HepG2 (cell line): ENCODE measurements around the gene ELF2. TPM values are rescaled to one million over a fixed set of nuclear protein-coding genes. Genes with fewer than 3 reads are reported as not detected.

Source experiments
- ATRX ChIP-seq: sonication (generic); formaldehyde crosslinking; IDR thresholded peaks from 2 replicates; pipeline ENCODE4 v1.4.0; 2020; ENCODE audit warnings: missing genetic modification reagents, borderline replicate concordance
- CC2D1A ChIP-seq: sonication (generic); formaldehyde crosslinking; IDR thresholded peaks from 2 replicates; pipeline ENCODE4 v1.8.1; 2023; ENCODE audit warnings: mild to moderate bottlenecking, missing genetic modification reagents
- CCAR2 ChIP-seq: fragments of 200-400 bp; formaldehyde crosslinking; optimal IDR thresholded peaks from 2 replicates; pipeline ENCODE3; 2018; ENCODE audit warnings: low read depth, mild to moderate bottlenecking, low read length, moderate library complexity
- HHEX ChIP-seq: IDR thresholded peaks from 2 replicates; pipeline ENCODE4 v1.6.1; 2016; ENCODE audit warnings: control low read depth
- KDM5A ChIP-seq: fragments of 200-600 bp; sonication (generic); IDR thresholded peaks from 2 replicates; pipeline ENCODE4 v1.7.0; 2018; ENCODE audit warnings: antibody characterized with exemption, mild to moderate bottlenecking, low read length, borderline replicate concordance
- MTF1 ChIP-seq: sonication (generic); formaldehyde crosslinking; IDR thresholded peaks from 2 replicates; pipeline ENCODE4 v1.5.0; 2020; ENCODE audit warnings: missing genetic modification reagents
- RBFOX2 ChIP-seq: fragments of 200-400 bp; formaldehyde crosslinking; IDR thresholded peaks from 2 replicates; pipeline ENCODE4 v1.6.1; 2017; ENCODE audit warnings: low read depth, mild to moderate bottlenecking, low read length
- WIZ ChIP-seq: sonication (generic); formaldehyde crosslinking; IDR thresholded peaks from 2 replicates; pipeline ENCODE4 v1.5.1; 2020; ENCODE audit warnings: mild to moderate bottlenecking, missing genetic modification reagents
- XRCC5 ChIP-seq: fragments of 200-400 bp; formaldehyde crosslinking; optimal IDR thresholded peaks from 2 replicates; pipeline ENCODE3; 2017; ENCODE audit warnings: mild to moderate bottlenecking, low read length
- ZC3H4 ChIP-seq: sonication (generic); formaldehyde crosslinking; IDR thresholded peaks from 2 replicates; pipeline ENCODE4 v1.4.0; 2020; ENCODE audit warnings: missing genetic modification reagents, borderline replicate concordance
- ZFP41 ChIP-seq: sonication (generic); formaldehyde crosslinking; IDR thresholded peaks from 2 replicates; pipeline ENCODE4 v1.4.0; 2020; ENCODE audit warnings: mild to moderate bottlenecking, missing genetic modification reagents, borderline replicate concordance
- ZNF431 ChIP-seq: sonication (generic); formaldehyde crosslinking; IDR thresholded peaks from 2 replicates; pipeline ENCODE4 v1.9.0; 2022; ENCODE audit warnings: missing genetic modification reagents, low read depth, mild to moderate bottlenecking, borderline replicate concordance
- ZNF451 ChIP-seq: sonication (generic); formaldehyde crosslinking; IDR thresholded peaks from 2 replicates; pipeline ENCODE4 v1.5.0; 2020; ENCODE audit warnings: mild to moderate bottlenecking, missing genetic modification reagents
- ZNF563 ChIP-seq: sonication (generic); formaldehyde crosslinking; IDR thresholded peaks from 2 replicates; pipeline ENCODE4 v1.8.0; 2022; ENCODE audit warnings: mild to moderate bottlenecking, moderate library complexity, missing genetic modification reagents
- polyA plus RNA-seq, 8 experiments: library from polyadenylated mRNA; depleted of rRNA in 3 of 8; stranded (reverse) in 7 of 8; unstranded in 1 of 8; fragments of >200 nt; fragmentation: Illumina TruSeq in 4 of 8; extraction: Trizol in 4 of 8; gene quantifications; 2 replicates each; pipeline versions ENCODE4 v1.2.1 to v1.2.3, GENCODE V29; 2011 to 2016; ENCODE audit warnings: low read depth in 4 of 8, missing spikeins in 1 of 8, mixed read lengths in 1 of 8; ENCODE audit not compliant: insufficient read depth in 1 of 8
- total RNA-seq, 5 experiments: library from RNA; depleted of rRNA; stranded (reverse); fragments of >200 nt; fragmentation: Illumina TruSeq; extraction: Trizol; gene quantifications; 2 replicates each; pipeline ENCODE4 v1.2.3, GENCODE V29; 2016; ENCODE audit warnings: low read depth in 1 of 5
- TF ChIP-seq, protein P1 (sequence below): sonication (generic); formaldehyde crosslinking; IDR thresholded peaks from 2 replicates; pipeline ENCODE4 v1.4.0; 2020; ENCODE audit warnings: missing genetic modification reagents
- TF ChIP-seq, protein P2 (sequence below): sonication (generic); formaldehyde crosslinking; conservative IDR thresholded peaks from 2 replicates; pipeline ENCODE4 v1.5.0; 2020; ENCODE audit warnings: missing genetic modification reagents
- TF ChIP-seq, protein P3 (sequence below): sonication (generic); formaldehyde crosslinking; IDR thresholded peaks from 2 replicates; pipeline ENCODE4 v1.4.0; 2020; ENCODE audit warnings: missing genetic modification reagents, borderline replicate concordance
- TF ChIP-seq, protein P4 (sequence below): sonication (generic); formaldehyde crosslinking; IDR thresholded peaks from 2 replicates; pipeline ENCODE4 v1.4.0; 2020; ENCODE audit warnings: missing genetic modification reagents, low read depth, mild to moderate bottlenecking, borderline replicate concordance
- TF ChIP-seq, protein P5 (sequence below): sonication (generic); formaldehyde crosslinking; IDR thresholded peaks from 2 replicates; pipeline ENCODE4 v1.5.0; 2020; ENCODE audit warnings: mild to moderate bottlenecking, missing genetic modification reagents
- TF ChIP-seq, protein P6 (sequence below): IDR thresholded peaks from 2 replicates; pipeline ENCODE4 v1.6.1; 2018; ENCODE audit warnings: missing genetic modification reagents

ELF2 gene
- total and polyA plus RNA-seq, 2 of the 13 experiments (the other 11 are each of a cell fraction or from before 2014, with no cell fraction given), result 28.6 to 35.4 TPM

DNA sequence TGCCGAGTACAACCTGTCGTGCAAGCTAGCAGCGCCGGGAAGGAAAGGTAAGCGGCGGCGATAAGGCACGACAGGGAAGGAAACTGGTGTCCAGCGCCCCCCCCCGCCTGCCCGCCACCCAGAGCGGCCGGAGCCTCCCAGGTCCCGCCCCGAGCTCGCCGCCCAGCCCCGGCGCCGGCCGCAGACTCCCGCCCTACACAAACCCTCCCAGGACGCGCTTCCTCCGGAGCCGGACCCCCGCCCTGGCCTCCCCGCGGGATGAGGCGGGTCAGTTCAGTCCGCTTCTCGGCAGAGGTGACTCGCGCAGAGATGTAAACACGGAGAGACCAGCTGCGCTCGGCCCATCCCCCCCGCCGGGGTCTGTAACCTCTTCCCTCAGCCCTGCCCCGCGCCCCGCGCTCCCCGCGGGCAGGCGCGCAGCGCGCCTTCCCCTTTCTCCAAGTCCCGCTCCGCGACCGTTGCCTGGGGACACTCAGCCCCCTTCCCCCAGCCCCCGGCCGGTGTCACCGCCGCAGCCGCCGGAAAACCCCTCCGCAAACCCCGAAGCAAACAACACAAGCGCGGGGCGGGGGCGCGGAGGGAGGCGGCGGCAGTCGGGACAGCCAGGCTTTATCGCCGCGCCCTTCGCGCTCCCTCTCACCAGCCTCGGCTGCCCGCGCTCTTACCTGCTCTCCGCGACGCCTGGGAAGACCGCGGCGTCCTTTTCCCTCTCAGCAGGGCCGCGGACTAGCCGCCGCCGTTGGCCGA lies 543 bp downstream of the ELF2 start (continued):
- TF ChIP-seq ZFP41 (no peak), WIZ (no peak), RBFOX2 (peak; percentile 81), MTF1 (no peak), ZC3H4 (no peak), ZNF431 (CRISPR knock-in tag) (no peak), CC2D1A (no peak), ATRX (CRISPR knock-in tag) (no peak), XRCC5 (no peak), ZNF563 (peak; percentile 63; the same call in 1 of the 2 replicates), KDM5A (no peak), ZNF451 (CRISPR knock-in tag) (no peak), HHEX (no peak), CCAR2 (no peak)
- TF ChIP-seq, protein P1, sequence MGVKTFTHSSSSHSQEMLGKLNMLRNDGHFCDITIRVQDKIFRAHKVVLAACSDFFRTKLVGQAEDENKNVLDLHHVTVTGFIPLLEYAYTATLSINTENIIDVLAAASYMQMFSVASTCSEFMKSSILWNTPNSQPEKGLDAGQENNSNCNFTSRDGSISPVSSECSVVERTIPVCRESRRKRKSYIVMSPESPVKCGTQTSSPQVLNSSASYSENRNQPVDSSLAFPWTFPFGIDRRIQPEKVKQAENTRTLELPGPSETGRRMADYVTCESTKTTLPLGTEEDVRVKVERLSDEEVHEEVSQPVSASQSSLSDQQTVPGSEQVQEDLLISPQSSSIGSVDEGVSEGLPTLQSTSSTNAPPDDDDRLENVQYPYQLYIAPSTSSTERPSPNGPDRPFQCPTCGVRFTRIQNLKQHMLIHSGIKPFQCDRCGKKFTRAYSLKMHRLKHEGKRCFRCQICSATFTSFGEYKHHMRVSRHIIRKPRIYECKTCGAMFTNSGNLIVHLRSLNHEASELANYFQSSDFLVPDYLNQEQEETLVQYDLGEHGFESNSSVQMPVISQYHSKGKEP, result no peak
- TF ChIP-seq, protein P2, sequence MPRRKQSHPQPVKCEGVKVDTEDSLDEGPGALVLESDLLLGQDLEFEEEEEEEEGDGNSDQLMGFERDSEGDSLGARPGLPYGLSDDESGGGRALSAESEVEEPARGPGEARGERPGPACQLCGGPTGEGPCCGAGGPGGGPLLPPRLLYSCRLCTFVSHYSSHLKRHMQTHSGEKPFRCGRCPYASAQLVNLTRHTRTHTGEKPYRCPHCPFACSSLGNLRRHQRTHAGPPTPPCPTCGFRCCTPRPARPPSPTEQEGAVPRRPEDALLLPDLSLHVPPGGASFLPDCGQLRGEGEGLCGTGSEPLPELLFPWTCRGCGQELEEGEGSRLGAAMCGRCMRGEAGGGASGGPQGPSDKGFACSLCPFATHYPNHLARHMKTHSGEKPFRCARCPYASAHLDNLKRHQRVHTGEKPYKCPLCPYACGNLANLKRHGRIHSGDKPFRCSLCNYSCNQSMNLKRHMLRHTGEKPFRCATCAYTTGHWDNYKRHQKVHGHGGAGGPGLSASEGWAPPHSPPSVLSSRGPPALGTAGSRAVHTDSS (CRISPR knock-in tag), result no peak
- TF ChIP-seq, protein P3, sequence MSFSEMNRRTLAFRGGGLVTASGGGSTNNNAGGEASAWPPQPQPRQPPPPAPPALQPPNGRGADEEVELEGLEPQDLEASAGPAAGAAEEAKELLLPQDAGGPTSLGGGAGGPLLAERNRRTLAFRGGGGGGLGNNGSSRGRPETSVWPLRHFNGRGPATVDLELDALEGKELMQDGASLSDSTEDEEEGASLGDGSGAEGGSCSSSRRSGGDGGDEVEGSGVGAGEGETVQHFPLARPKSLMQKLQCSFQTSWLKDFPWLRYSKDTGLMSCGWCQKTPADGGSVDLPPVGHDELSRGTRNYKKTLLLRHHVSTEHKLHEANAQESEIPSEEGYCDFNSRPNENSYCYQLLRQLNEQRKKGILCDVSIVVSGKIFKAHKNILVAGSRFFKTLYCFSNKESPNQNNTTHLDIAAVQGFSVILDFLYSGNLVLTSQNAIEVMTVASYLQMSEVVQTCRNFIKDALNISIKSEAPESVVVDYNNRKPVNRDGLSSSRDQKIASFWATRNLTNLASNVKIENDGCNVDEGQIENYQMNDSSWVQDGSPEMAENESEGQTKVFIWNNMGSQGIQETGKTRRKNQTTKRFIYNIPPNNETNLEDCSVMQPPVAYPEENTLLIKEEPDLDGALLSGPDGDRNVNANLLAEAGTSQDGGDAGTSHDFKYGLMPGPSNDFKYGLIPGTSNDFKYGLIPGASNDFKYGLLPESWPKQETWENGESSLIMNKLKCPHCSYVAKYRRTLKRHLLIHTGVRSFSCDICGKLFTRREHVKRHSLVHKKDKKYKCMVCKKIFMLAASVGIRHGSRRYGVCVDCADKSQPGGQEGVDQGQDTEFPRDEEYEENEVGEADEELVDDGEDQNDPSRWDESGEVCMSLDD (CRISPR knock-in tag), result no peak; the same call in 1 of the 2 replicates
- TF ChIP-seq, protein P4, sequence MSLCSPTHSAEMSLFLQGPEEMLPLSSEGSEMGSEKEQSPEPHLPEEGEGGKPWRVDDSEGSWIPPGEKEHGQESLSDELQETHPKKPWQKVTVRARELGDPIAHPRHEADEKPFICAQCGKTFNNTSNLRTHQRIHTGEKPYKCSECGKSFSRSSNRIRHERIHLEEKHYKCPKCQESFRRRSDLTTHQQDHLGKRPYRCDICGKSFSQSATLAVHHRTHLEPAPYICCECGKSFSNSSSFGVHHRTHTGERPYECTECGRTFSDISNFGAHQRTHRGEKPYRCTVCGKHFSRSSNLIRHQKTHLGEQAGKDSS (CRISPR knock-in tag), result peak; percentile 55; the same call in 1 of the 2 replicates
- TF ChIP-seq, protein P5, sequence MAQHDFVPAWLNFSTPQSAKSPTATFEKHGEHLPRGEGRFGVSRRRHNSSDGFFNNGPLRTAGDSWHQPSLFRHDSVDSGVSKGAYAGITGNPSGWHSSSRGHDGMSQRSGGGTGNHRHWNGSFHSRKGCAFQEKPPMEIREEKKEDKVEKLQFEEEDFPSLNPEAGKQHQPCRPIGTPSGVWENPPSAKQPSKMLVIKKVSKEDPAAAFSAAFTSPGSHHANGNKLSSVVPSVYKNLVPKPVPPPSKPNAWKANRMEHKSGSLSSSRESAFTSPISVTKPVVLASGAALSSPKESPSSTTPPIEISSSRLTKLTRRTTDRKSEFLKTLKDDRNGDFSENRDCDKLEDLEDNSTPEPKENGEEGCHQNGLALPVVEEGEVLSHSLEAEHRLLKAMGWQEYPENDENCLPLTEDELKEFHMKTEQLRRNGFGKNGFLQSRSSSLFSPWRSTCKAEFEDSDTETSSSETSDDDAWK (CRISPR knock-in tag), result no peak
- TF ChIP-seq, protein P6, sequence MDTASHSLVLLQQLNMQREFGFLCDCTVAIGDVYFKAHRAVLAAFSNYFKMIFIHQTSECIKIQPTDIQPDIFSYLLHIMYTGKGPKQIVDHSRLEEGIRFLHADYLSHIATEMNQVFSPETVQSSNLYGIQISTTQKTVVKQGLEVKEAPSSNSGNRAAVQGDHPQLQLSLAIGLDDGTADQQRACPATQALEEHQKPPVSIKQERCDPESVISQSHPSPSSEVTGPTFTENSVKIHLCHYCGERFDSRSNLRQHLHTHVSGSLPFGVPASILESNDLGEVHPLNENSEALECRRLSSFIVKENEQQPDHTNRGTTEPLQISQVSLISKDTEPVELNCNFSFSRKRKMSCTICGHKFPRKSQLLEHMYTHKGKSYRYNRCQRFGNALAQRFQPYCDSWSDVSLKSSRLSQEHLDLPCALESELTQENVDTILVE (CRISPR knock-in tag), result no peak
